Stimulated activated CD4-positive, alpha-beta T cell treated with anti-CD3 and anti-CD28 coated beads, Interleukin-4, amount 100 ng/mL, for 1 hour (primary cell): ENCODE measurements around the gene LZTR1.

ENCODE experiments used
- DNase-seq: peaks from one replicate; pipeline ENCODE4 v3.0.0-alpha.2; 2020

Gene LZTR1

GRCh38 chr22:20951151-20951931 lies 30.8 kb upstream of the LZTR1 start:
- DNase-seq = no peak

DNA sequence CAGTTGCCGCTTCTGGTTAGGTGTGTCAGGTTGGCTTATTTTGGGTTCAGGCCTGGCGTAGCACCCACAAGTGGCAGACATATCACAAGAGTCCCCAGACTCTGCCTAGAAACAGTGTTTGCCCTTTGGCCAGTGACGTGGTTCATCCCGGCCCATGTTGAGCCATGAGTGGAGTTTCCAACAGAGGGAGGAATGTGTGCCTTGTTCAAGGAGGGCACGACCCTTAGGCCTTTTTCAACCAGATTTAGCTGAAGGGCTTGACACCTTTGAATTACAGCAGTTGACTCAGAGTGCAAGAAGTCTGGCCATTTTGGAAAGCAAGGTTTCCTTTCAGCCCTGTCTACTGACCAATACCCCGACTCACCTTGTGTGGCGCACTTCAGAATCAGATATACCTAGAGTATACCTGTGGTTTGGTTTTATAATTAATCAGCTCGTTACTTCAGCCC lies 30.1 kb upstream of the LZTR1 start:
- DNase-seq = no peak

DNA sequence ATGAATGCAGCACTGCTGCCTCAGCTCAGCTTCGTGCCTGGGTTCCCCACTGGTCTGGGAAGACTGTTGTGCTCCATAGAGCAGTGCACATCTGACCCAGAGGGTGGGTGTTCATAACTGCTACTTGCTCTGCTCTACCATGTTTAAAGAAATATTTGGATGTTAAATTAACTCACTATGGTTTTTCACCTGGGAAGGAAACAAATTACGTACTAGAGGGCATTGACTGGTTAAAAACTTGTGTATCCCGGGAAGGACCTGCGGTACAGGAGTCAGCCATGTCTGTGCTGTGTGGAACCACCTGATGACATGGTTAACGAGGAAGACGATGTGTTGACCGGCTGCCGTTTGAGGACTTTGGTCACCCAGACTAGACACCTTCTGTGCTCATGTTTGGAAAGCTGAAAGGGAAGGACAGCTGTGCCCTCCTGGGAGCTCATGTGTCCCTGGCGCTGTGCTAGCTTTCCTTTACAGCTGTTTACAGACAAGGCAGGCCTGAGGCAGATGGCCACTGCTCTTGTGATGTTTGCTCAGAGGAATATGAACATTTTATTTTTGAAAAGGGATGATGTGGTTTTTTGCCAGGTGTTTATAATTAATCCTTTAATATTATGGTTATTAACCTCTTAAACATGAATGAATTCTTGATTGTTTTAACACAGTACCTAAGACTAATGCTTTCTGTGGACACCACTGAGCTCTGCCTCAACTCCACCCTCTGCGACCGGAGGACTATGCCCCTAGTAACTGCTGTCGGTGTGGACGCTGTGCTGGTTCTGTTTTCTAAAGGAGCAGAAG lies 29.4 kb upstream of the LZTR1 start:
- DNase-seq = no peak

DNA sequence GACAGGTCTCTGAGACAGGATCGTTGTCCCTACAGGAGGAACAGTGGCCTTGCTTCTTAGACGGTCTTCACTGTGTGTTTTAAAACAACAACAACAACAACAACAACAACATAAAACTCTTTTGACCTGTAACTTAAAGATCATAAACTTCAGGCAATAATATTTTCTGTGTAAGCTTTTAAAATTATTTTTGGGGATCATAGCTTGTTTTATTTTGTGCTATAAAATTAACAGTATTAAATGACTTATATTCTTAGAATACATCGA lies 28.8 kb upstream of the LZTR1 start:
- no peak for DNase-seq

- no peak for DNase-seq
Observed at GRCh38 chr22:20953668-20954500, 28.2 kb upstream of the LZTR1 start.

GRCh38 chr22:20955548-20955947 lies 26.5 kb upstream of the LZTR1 start:
- no peak for DNase-seq

GRCh38 chr22:20956258-20957101 lies 25.6 kb upstream of the LZTR1 start:
- DNase-seq = no peak

DNA sequence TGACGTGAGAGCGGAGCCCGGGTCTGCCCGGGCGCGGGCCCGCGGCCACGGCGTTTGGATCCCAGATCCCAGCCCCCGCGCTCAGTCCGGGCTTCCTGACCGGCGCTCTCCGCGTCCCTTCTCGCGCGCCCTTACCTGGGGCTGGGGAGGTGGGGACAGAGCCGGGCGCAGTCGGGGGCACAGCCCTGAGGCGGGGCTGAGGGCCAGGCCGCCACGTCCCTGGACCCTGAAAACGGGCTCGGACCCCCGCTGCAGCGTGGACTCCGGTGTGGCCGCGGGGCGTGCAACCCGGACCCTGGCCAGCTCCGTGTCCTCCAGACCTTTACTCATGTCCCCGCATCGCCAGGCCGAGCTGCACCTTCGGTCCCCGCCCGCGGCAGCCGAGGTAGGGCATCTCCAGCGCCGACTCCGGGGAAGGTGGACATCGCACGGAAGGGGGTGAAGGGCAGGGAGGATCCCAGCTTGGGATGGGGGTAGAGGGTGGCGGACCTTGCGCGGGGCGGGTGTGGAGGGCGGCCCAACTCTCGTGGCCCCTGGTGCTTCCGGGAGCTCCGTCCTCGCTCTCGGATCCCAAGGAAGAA lies 24.9 kb upstream of the LZTR1 start:
- DNase-seq = no peak

- DNase-seq = no peak
Observed at GRCh38 chr22:20957683-20958431, 24.2 kb upstream of the LZTR1 start.

- DNase-seq = no peak
Observed at GRCh38 chr22:20959578-20960461, 22.3 kb upstream of the LZTR1 start.

- no peak for DNase-seq
Observed at GRCh38 chr22:20960609-20961008, 21.5 kb upstream of the LZTR1 start.

DNA sequence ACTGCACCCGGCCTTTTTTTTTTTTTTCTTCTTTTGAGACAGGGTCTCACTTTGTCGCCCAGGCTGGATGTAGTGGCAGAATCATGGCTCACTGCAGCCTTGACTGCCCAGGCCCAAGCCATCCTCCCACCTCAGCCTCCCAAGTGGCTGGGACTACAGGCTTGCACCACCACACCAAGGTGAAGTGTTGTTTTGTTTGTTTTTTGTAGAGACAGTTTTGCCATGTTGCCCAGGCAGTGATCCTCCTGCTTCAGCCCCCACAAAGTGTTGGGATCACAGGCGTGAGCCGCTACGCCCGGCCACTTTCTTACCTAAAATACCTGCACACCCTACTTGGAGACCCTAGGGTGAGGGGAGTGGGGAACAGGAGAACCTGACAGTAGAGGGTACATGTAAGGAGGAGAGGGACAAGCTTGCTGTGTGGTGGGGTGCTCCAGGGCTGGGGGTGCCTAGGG lies 19.6 kb upstream of the LZTR1 start:
- no peak for DNase-seq

GRCh38 chr22:20963201-20964052 lies 18.7 kb upstream of the LZTR1 start:
- no peak for DNase-seq

DNA sequence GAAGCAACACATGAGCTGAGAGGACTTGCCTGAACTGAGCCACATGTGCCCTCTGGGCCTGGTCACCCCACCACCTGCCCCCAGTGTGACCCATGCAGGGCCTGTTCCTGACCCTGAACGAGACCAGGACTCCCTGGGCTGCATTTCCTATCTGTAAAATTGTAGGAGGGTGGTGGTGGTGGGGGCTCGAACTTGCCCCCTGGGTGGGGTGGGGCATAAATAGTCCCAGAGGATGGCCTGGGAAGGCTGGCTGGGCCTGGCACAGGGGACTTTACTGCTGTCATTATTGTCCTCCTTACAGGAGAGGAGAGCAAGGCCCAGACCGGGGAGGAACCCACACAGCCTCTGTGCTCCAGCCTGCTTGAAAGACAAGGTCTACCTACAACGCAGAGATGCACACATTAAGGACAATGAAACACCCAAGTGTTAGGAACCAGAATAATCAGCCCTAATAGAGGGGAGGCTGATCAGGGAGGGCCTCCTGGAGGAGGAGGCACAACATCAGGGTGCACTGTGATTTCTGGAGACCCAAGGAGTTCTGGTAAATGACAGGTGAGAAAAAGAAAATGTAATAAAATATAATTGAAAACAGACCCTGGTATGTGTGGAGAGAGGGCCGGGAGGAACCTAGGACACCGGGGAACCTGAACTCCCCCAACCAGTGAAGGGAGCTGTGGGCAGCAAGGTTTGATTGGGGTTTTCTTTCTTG lies 17.9 kb upstream of the LZTR1 start:
- no peak for DNase-seq

DNA sequence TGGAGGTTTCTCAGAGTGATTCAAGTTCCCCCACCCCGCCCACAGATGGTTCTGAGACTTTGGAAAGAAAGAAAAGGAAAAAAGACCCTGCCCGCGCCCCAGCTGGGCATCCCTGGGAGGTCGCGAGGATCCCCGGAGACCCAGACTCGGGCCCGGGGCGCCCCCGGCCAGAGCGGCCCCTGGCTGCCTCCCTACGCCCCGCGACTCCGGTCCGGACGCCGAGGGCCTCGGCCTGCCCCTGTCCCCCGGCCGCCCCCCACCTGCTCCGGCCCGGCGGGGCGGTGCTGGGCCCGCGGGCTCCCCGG lies 17.3 kb upstream of the LZTR1 start:
- no peak for DNase-seq

GRCh38 chr22:20965104-20965887 lies 16.8 kb upstream of the LZTR1 start:
- DNase-seq = no peak

DNA sequence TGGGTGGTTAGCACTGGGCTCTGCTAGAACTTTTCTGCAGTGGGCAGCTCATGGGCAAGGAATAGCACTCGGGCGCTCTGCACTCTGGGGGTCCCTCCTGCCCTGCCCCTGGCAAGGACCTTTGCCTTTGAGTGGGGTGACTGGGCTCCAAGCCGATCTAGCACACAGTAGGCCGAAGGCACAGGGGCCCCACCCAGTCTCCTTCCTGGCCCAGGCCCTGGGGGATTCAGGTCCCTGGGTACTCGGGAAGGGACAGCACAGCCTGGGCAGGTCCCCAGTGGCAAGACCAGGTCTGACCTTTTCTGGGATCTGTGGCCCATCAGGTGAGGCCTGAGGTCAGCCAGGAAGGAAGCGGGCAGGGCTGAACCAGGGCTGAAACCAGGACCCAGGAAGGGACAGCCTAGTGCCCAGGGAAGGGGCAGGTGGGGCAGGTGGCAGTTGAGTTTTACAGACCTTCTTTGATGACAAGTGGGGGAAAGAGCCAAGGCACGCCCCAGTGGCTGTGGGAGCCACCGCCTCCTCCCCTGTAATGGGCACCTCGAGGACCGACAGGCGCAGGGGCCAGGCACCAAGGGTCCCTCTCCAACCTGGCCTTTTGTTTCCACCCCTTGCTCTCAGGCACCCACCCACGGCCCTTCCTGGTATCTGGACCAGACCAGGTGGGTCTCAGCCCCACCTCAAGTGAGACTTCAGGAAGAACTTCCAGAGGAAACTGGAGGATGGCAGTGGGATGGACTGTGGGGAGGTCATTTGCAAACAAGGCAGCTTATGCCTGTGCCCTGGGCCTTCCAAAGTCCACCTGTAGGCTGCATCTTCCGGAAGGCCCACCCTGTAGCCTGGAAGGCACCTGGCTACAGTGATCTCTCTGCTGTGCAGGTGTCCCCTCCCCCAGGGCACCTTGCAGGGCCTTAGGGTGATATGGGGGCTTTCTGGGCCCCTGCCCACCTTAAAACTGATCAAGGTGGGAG lies 15.9 kb upstream of the LZTR1 start:
- DNase-seq = no peak
